GM10847 (cell line): ENCODE data around the gene KCNH1.

Experiments
- POLR2A ChIP-seq: IDR thresholded peaks from 2 replicates; pipeline ENCODE4 v1.6.1; 2011; ENCODE audit not compliant: insufficient read length; ENCODE audit errors: extremely low read depth

Gene KCNH1

GRCh38 chr1:210817385-210818275 lies 316.3 kb downstream of the KCNH1 start:
- no peak for TF ChIP-seq POLR2A

DNA sequence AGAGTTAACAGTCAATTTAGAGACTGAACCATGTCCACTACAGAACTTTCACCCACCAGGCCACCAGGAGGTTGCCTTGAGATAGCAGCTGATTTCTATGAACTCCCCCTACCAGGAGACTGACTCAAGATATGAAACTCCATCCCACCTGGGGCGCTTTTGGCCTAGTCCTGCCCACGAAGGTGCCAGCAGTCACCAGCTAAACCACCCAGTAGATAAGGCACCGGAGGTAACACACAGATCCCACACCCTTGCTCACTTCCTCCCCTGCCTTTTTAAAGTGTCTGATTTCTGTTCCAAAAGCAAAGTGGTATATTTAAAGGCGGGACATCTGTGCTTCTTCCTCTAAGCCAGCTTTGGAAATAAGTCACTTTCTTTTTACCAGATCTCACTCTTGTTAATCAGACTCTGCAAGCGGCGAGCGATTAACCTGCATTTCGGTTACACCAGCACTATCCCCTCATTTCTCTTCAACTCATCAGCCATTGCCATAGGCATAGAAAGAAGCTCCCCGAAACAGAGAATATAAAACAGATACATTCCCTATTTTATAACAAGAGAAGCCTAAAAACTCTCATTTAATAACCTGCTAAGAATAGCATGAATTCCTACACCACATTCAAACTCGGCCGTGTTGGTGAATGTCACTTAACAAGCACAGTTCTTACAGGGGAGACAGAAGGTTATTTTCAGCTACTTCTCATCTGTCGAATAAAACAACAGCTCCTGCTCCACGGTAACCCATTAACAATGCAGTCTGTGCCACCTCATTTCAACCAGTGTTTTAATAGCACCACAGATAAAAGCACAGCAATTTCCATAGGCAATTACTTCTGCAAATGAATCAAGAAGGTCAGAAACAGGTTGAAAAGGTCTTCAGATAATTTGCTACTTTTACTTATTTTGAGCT lies 318.1 kb downstream of the KCNH1 start:
- no peak for TF ChIP-seq POLR2A

- no peak for TF ChIP-seq POLR2A
These were observed 319.4 kb downstream of the KCNH1 start for GRCh38 chr1:210814382-210815123.

- TF ChIP-seq POLR2A = no peak
These were observed 332.4 kb downstream of the KCNH1 start for GRCh38 chr1:210801501-210801900.

DNA sequence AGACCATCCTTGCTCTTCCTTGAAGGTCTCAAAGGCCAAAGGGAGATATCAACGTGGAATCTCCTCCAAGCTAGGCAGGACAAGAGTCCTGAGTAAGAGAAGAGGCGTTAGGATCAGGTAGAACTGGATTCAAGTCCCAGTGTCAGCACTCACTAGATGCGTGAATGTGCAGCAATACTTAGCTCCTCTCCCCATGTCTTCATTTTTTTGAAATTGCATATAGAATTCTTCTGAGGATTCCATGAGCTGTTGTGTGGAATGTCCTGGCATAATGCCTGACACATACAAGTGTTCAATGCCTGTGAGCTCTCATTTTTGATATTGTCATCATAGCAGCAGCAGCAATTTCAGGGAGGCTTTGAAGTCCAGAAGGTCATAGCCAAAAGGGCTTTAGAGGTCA lies 333.2 kb downstream of the KCNH1 start:
- TF ChIP-seq POLR2A = no peak

GRCh38 chr1:210800301-210800700 lies 333.6 kb downstream of the KCNH1 start:
- no peak for TF ChIP-seq POLR2A

DNA sequence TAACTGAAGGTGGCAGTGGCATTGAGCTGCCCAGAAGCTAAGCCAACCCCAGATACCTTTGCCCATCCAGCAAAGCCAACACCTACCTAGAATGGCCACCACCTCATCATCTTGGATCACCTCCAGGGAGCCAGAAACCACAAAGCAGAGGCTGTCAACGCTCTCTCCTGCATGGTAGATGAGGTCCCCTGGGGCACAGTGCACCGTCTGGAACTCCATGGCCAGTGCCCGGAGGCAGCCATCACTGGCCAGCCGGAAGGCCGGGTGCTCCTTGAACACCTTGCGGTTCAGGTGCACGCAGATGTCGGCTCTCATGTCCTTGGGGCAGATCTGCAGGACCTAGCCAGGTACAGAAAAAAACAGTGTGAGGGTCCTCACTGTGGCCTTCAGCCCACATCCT lies 336.5 kb downstream of the KCNH1 start:
- TF ChIP-seq POLR2A = no peak

GRCh38 chr1:210796421-210796820 lies 337.5 kb downstream of the KCNH1 start:
- no peak for TF ChIP-seq POLR2A

- TF ChIP-seq POLR2A = no peak
These were observed 339.5 kb downstream of the KCNH1 start for GRCh38 chr1:210794445-210794844.

GRCh38 chr1:210792250-210793102 lies 341.5 kb downstream of the KCNH1 start:
- TF ChIP-seq POLR2A = no peak

DNA sequence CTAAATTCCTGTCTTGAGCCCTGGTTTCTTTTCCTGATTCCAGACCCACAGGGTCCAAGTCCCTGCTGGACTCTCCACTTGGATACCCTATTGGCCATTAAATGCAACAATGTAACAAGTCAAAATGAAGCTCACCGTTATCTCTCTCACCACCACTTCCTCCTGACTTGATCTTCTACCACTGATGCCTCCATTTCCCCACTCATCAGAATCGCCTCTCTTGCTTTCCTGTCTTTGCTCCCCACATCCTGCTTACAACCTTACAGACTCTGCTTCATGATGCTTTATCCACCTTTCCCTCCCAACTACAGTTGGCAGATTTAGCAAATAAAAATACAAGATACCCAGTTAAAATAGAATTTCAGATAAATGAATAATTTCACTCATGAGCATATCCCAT lies 343.8 kb downstream of the KCNH1 start:
- TF ChIP-seq POLR2A = no peak

DNA sequence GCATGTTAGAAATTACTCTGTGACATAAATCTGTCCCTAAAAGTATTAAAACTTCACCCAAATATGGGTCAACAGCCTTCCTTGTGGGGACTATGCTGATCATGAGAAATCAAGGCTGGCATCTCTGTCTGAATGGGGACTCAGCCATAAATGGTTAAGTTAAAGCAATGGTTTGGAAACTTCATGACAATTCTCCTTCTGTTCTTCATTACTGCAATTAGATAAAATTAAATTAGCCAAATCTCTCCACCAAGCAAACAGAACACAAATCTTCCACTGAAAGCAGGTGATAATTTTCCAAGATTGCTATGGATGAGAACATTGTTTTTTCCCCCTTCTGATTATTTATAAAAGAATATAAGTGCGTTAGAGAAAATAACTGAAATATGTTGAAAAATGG lies 346.1 kb downstream of the KCNH1 start:
- TF ChIP-seq POLR2A = no peak

- no peak for TF ChIP-seq POLR2A
These were observed 347.4 kb downstream of the KCNH1 start for GRCh38 chr1:210786546-210786945.

GRCh38 chr1:210783925-210784324 lies 350.0 kb downstream of the KCNH1 start:
- no peak for TF ChIP-seq POLR2A

DNA sequence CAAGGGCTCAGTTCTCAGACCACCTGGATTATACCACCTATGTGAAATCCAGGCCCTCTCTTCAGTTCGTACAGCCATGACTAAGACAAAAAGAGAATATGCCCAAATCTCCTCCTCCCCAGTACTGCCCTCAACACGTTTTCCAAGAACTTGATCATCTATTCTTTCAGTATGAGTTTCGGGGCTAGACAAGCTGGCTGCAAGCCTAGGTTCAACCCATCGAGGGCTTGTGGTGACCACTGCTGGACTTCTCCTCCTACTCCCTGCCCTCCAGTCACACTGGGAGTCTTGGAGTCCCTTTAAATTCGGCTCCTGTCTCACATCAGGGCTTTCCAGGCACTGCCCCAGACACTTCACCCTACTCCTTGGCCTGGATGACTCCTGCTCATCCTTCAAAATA lies 352.3 kb downstream of the KCNH1 start:
- no peak for TF ChIP-seq POLR2A

DNA sequence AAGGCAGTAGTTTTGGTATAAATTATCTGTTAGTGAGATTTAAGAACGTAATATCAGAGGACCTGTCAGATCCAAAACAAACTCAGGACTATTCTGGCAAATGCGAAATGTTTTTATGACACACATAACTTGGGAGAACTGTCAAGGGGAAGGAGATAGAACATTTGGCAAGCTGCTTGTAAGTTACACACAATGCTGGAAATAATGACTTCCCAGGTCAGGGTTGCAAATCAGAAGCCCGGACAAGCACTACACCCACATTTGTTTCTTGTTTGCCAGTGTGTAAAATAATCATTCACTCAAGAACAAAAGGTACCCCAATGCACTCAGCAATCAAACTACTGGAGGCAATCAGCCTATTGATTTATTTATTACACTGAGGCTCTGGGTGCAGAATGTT lies 354.7 kb downstream of the KCNH1 start:
- TF ChIP-seq POLR2A = no peak
